ENCODE measurements around the gene TRAF7.

DNA sequence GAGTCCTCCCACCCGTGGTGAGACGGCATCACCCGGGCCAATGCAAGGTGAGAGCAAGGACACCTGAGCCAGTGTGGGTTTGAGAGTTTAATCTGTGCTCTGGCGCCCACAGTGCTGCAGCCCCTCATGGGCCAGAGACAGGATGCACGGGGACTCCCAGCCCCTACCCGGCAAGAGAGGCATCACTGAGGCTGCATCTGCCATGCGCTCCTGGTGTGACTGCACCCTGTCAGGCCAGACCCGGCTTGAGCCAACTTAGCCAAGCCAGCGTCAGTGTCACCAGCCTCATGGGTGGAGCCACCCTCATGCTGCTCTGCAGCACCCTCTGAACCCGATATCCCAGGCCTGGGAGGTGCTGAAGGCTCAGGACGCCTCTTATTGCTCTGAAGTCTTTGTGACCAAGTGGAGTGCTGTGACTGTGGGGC, 56.4 kb downstream of the TRAF7 start:
- TF ChIP-seq, protein P1, sequence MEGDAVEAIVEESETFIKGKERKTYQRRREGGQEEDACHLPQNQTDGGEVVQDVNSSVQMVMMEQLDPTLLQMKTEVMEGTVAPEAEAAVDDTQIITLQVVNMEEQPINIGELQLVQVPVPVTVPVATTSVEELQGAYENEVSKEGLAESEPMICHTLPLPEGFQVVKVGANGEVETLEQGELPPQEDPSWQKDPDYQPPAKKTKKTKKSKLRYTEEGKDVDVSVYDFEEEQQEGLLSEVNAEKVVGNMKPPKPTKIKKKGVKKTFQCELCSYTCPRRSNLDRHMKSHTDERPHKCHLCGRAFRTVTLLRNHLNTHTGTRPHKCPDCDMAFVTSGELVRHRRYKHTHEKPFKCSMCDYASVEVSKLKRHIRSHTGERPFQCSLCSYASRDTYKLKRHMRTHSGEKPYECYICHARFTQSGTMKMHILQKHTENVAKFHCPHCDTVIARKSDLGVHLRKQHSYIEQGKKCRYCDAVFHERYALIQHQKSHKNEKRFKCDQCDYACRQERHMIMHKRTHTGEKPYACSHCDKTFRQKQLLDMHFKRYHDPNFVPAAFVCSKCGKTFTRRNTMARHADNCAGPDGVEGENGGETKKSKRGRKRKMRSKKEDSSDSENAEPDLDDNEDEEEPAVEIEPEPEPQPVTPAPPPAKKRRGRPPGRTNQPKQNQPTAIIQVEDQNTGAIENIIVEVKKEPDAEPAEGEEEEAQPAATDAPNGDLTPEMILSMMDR (IDR thresholded peaks at IDR 0.05), result no peak
- no peak for TF ChIP-seq POLR2A (IDR thresholded peaks at IDR 0.05)

Data from Peyer's patch (tissue), 4 donors.